ENCODE measurements around the gene SDC4. TPM values are rescaled to one million over a fixed set of nuclear protein-coding genes. Genes with fewer than 3 reads are reported as not detected.
A peak's percentile ranks its signal among the peaks of the same experiment; 100 is the strongest.

Gene SDC4
- total RNA-seq, 1 experiment from 2014 or later, result 242 TPM

DNA sequence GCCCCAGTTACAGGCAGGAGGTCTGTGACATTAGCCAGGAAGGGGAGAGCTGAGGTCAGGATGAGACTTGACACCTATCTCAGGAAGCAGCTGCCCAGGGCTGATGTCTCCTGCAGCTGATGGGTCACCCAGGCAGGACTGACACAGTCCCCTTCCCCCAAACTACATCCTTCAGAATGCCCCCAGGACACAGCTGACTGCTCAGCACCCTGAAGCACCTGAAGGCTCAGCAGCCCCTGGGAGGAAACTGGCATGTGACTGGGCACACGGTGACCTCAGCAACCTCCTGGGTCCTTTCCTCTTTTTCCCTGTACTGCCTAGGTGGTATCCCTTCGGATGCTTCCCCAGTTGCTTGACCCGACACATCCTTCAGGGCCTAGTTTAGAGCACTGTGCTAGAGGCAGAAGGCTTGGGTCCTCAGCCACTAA lies 1.9 kb downstream of the SDC4 start:
- TF ChIP-seq, protein P1, sequence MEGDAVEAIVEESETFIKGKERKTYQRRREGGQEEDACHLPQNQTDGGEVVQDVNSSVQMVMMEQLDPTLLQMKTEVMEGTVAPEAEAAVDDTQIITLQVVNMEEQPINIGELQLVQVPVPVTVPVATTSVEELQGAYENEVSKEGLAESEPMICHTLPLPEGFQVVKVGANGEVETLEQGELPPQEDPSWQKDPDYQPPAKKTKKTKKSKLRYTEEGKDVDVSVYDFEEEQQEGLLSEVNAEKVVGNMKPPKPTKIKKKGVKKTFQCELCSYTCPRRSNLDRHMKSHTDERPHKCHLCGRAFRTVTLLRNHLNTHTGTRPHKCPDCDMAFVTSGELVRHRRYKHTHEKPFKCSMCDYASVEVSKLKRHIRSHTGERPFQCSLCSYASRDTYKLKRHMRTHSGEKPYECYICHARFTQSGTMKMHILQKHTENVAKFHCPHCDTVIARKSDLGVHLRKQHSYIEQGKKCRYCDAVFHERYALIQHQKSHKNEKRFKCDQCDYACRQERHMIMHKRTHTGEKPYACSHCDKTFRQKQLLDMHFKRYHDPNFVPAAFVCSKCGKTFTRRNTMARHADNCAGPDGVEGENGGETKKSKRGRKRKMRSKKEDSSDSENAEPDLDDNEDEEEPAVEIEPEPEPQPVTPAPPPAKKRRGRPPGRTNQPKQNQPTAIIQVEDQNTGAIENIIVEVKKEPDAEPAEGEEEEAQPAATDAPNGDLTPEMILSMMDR (IDR thresholded peaks at IDR 0.05; ENCODE audit: insufficient read depth in 1 of 2, low read depth in 1 of 2, low read length in 1 of 2, severe bottlenecking in 1 of 2, unreplicated experiment in 1 of 2), result no peak
- H3K36me3 ChIP-seq (ENCODE audit: control insufficient read depth, insufficient read depth, low read length), result 0 out of 2 replicates have a peak, but pooled peaks cover 2% of the 10 kb centered on the region
- DNase-seq, result no peak
- no peaks in the 10 kb centered on the region for H3K27me3 ChIP-seq (replicated peaks; ENCODE audit: control insufficient read depth, insufficient read depth, low read length)
- peaks cover 64% of the 10 kb centered on the region for H3K4me1 ChIP-seq
- no peaks in the 10 kb centered on the region for H3K9me3 ChIP-seq
- Mint-ChIP-seq H3K4me3 (ENCODE audit: unreplicated experiment) (peak overlapping the region; percentile 97), H3K36me3 (ENCODE audit: insufficient read depth, unreplicated experiment) (peaks cover 76% of the 10 kb centered on the region), H3K9me3 (ENCODE audit: unreplicated experiment) (no peaks in the 10 kb centered on the region), H3K27ac (ENCODE audit: unreplicated experiment) (peak overlapping the region; percentile 77), H3K4me1 (ENCODE audit: low read depth, unreplicated experiment) (peaks cover 62% of the 10 kb centered on the region), H3K27me3 (ENCODE audit: insufficient read depth, unreplicated experiment) (no peaks in the 10 kb centered on the region)
- ChIA-PET POLR2A (interaction anchor here (2.4 to 9.0 kb wide), 4 partner anchors 9 to 91 kb away, joined by 7 to 229 read pairs (median 14); partner anchors contain the start of gene SYS1), CTCF (interaction anchor here (0.7 to 3.7 kb wide), 6 partner anchors 13 to 425 kb away, joined by 3 to 35 read pairs (median 6); partner anchors contain the start of genes PIGT and SYS1)
- BruUV-seq (replicated peaks), result no TSS peak
- H3K4me3 ChIP-seq (ENCODE audit: low read depth, low read length), result peak overlapping the region; percentile 88
- intact Hi-C loops (cut with micrococcal nuclease; ENCODE audit: unreplicated experiment), result no loop called here

DNA sequence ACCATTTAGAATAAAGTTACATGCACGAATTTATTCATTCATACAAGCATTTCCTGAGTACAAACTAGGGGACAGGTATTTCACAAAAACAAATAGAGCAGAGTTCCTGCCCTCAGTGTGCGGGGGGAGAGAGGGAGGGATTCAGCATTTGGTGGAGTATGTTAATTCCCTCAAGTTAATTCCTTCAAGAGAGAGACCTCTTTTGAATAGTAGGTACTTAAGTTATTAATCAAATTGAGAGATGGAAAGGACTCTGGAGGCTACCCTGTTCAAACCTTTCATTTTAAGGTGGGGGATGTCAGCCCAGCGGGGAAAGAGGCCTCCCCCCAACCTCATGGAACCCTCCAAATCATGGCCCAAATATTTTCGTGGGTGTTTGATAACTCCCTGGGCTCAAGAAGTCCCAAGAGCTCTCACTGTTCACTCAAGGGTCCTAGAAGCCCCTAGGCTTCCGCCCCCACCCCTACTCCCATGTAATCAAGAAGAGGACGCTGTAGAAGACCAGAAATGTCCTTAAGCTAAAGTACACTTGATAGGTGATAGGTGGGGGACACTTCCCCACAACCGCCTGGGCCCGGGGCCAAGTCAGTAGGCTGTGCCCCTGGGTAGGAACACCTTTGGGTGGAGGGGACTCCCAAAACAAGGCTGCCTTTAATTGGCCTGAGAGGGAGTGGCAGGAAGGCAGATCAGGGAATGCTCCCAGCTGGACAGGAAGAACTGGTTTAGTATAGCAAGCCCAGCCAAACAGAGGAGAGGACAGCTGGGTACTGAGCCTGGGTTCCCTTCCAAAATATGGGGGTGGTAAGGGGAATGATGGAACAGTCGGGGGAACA lies 2.9 kb downstream of the SDC4 start:
- intact Hi-C loops (cut with micrococcal nuclease; ENCODE audit: unreplicated experiment), result no loop called here
- POLR2A ChIA-PET, result interaction anchor here (0.6 to 9.0 kb wide), 5 partner anchors 10 to 61 kb away, joined by 4 to 229 read pairs (median 6); partner anchors contain the start of gene SYS1

More for the DNA sequence above, 2.9 kb downstream of the SDC4 start:
- H3K27ac Mint-ChIP-seq (ENCODE audit: unreplicated experiment), result peak overlapping the region; percentile 77
- TF ChIP-seq, protein P1 (IDR thresholded peaks at IDR 0.05; ENCODE audit: insufficient read depth in 1 of 2, low read depth in 1 of 2, low read length in 1 of 2, severe bottlenecking in 1 of 2, unreplicated experiment in 1 of 2), result no peak
- peak overlapping the region; percentile 97 for H3K4me3 Mint-ChIP-seq (ENCODE audit: unreplicated experiment)
- peaks cover 5% of the 10 kb centered on the region for H3K36me3 ChIP-seq (ENCODE audit: control insufficient read depth, insufficient read depth, low read length)
- H3K4me1 Mint-ChIP-seq (ENCODE audit: low read depth, unreplicated experiment), result peaks cover 71% of the 10 kb centered on the region
- peak overlapping the region; percentile 88 for H3K4me3 ChIP-seq (ENCODE audit: low read depth, low read length)
- peaks cover 74% of the 10 kb centered on the region for H3K4me1 ChIP-seq
- no TSS peak for BruUV-seq (replicated peaks)
- no peaks in the 10 kb centered on the region for H3K9me3 ChIP-seq
- H3K27me3 Mint-ChIP-seq (ENCODE audit: insufficient read depth, unreplicated experiment), result no peaks in the 10 kb centered on the region
- no peaks in the 10 kb centered on the region for H3K27me3 ChIP-seq (replicated peaks; ENCODE audit: control insufficient read depth, insufficient read depth, low read length)
- peaks cover 86% of the 10 kb centered on the region for H3K36me3 Mint-ChIP-seq (ENCODE audit: insufficient read depth, unreplicated experiment)
- CTCF ChIA-PET, result interaction anchor here (0.6 to 4.4 kb wide), 7 partner anchors 18 to 426 kb away, joined by 3 to 44 read pairs (median 4); partner anchors contain the start of gene SYS1
- peak; percentile 74 for DNase-seq
- no peaks in the 10 kb centered on the region for H3K9me3 Mint-ChIP-seq (ENCODE audit: unreplicated experiment)

Data from Caco-2 (cell line).